Uterus (tissue), 4 donors: ENCODE measurements around the gene MIPEP. TPM values are rescaled to one million over a fixed set of nuclear protein-coding genes. Genes with fewer than 3 reads are reported as not detected.
A peak's percentile ranks its signal among the peaks of the same experiment; 100 is the strongest.

Experiments
- DNase-seq, 2 donors: peaks; one replicate each; pipeline ENCODE4 v3.0.0-alpha.2; 2019 to 2020
- H3K27ac ChIP-seq, 2 donors: fragments of 200-600 bp; sonication (generic); 1 replicate in 1 of 2; 2 replicates in 1 of 2; pipeline ENCODE4 v1.5.1; 2016 to 2018
- H3K27me3 ChIP-seq, 2 donors: fragments of 200-600 bp; sonication (generic); one replicate each; pipeline ENCODE4 v1.5.1; 2018 to 2019; ENCODE audit warnings: control low read depth in 1 of 2
- H3K36me3 ChIP-seq, 2 donors: fragments of 200-600 bp; sonication (generic); one replicate each; pipeline ENCODE4 v1.5.1; 2019; ENCODE audit warnings: control low read depth in 1 of 2
- H3K4me1 ChIP-seq, 2 donors: fragments of 200-600 bp; sonication (generic); one replicate each; pipeline ENCODE4 v1.5.1; 2018 to 2019; ENCODE audit warnings: control low read depth in 1 of 2
- H3K4me3 ChIP-seq, 2 donors: fragments of 200-600 bp; sonication (generic); 1 replicate in 1 of 2; 2 replicates in 1 of 2; pipeline ENCODE4 v1.5.1; 2018 to 2019; ENCODE audit warnings: mild to moderate bottlenecking in 1 of 2
- H3K9me3 ChIP-seq, 2 donors: fragments of 200-600 bp; sonication (generic); one replicate each; pipeline ENCODE4 v1.5.1; 2019; ENCODE audit warnings: control low read depth in 1 of 2
- POLR2A ChIP-seq, 2 donors: fragments of 450-650 bp; IDR thresholded peaks; one replicate each; pipeline ENCODE4 v1.6.1; 2016; ENCODE audit warnings: antibody characterized with exemption in 2 of 2, mild to moderate bottlenecking in 1 of 2, moderate library complexity in 1 of 2
- intact Hi-C: fragments of 100-400 bp; cut with DNase I; formaldehyde crosslinking; loops from one replicate; pipeline ENCODE4 v1.15.1; 2023; ENCODE audit warnings: low total_unique reads
- total RNA-seq, 4 donors: library from RNA; depleted of rRNA in 3 of 4; stranded (reverse); fragments of >200 nt in 3 of 4; gene quantifications; one replicate each; pipeline versions ENCODE4 v1.1.0 to v1.2.4, GENCODE V29; 2014 to 2023
- TF ChIP-seq, protein P1 (sequence below), 4 experiments: fragments of 200-600 bp in 2 of 4; fragments of 450-650 bp in 2 of 4; sonication (generic) in 2 of 4; IDR thresholded peaks; one replicate each; pipeline ENCODE4 v1.5.1; 2016 to 2019; ENCODE audit warnings: antibody characterized with exemption in 4 of 4, mild to moderate bottlenecking in 2 of 4, moderate library complexity in 1 of 4
- donor health status: DM: yes; HTN: yes; CAD: no.

MIPEP gene
- total RNA-seq, 4 donors from 2014 or later, result 0.77 to 31.5 (median 19.3) TPM

GRCh38 chr13:23811366-23812062 is 77.7 kb downstream of the MIPEP start:
- TF ChIP-seq, protein P1, sequence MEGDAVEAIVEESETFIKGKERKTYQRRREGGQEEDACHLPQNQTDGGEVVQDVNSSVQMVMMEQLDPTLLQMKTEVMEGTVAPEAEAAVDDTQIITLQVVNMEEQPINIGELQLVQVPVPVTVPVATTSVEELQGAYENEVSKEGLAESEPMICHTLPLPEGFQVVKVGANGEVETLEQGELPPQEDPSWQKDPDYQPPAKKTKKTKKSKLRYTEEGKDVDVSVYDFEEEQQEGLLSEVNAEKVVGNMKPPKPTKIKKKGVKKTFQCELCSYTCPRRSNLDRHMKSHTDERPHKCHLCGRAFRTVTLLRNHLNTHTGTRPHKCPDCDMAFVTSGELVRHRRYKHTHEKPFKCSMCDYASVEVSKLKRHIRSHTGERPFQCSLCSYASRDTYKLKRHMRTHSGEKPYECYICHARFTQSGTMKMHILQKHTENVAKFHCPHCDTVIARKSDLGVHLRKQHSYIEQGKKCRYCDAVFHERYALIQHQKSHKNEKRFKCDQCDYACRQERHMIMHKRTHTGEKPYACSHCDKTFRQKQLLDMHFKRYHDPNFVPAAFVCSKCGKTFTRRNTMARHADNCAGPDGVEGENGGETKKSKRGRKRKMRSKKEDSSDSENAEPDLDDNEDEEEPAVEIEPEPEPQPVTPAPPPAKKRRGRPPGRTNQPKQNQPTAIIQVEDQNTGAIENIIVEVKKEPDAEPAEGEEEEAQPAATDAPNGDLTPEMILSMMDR (IDR thresholded peaks at IDR 0.05), result no peak
- TF ChIP-seq POLR2A (IDR thresholded peaks at IDR 0.05), result no peak
- no peaks in the 10 kb centered on the region for H3K27me3 ChIP-seq
- intact Hi-C loops, result no loop called here
- peak overlapping the region in 1 of 2 donors; percentile 23 for H3K27ac ChIP-seq
- no peak overlapping the region for H3K4me3 ChIP-seq
- DNase-seq, result no peak
- no peaks in the 10 kb centered on the region for H3K4me1 ChIP-seq
- H3K36me3 ChIP-seq, result no peaks in the 10 kb centered on the region
- H3K9me3 ChIP-seq, result no peaks in the 10 kb centered on the region

- Histone ChIP-seq H3K4me3 (no peak overlapping the region), H3K4me1 (no peaks in the 10 kb centered on the region), H3K27me3 (no peaks in the 10 kb centered on the region), H3K36me3 (no peaks in the 10 kb centered on the region), H3K9me3 (no peaks in the 10 kb centered on the region), H3K27ac (peak overlapping the region; percentile 13 to 23)
- TF ChIP-seq, protein P1 (IDR thresholded peaks at IDR 0.05), result no peak
- TF ChIP-seq POLR2A (IDR thresholded peaks at IDR 0.05), result no peak
- no peak for DNase-seq
- intact Hi-C loops, result no loop called here
These were observed 78.4 kb downstream of the MIPEP start for GRCh38 chr13:23810685-23811240.

DNA sequence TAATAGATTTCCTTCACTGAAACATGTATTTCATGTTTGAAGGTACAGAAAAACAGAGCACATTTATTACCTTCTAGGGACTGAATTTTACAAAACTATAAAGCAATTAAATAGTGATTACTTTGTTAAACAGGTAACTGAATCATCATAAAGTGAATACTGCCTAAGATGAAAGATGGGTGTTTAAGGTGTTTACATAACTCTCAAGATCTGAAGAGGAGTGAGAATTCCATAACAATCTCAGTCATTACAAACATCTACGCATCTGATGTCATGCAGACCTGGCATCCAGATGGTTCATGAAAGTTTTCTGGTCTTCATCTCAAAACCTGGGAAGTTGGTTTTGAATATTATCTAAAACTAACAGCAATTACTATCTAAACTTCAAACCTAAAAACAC is 80.4 kb downstream of the MIPEP start:
- Histone ChIP-seq H3K4me3 (no peak overlapping the region), H3K9me3 (no peaks in the 10 kb centered on the region), H3K27ac (no peak overlapping the region), H3K4me1 (no peaks in the 10 kb centered on the region), H3K27me3 (no peaks in the 10 kb centered on the region), H3K36me3 (no peaks in the 10 kb centered on the region)
- intact Hi-C loops, result no loop called here
- TF ChIP-seq POLR2A (IDR thresholded peaks at IDR 0.05), result no peak
- TF ChIP-seq, protein P1 (IDR thresholded peaks at IDR 0.05), result no peak
- DNase-seq, result no peak

GRCh38 chr13:23806874-23807526 is 82.2 kb downstream of the MIPEP start:
- Histone ChIP-seq H3K36me3 (no peaks in the 10 kb centered on the region), H3K4me1 (no peaks in the 10 kb centered on the region), H3K27ac (no peak overlapping the region), H3K9me3 (no peaks in the 10 kb centered on the region), H3K4me3 (no peak overlapping the region), H3K27me3 (no peaks in the 10 kb centered on the region)
- DNase-seq, result no peak
- TF ChIP-seq, protein P1 (IDR thresholded peaks at IDR 0.05), result no peak
- no peak for TF ChIP-seq POLR2A (IDR thresholded peaks at IDR 0.05)
- intact Hi-C loops, result no loop called here

DNA sequence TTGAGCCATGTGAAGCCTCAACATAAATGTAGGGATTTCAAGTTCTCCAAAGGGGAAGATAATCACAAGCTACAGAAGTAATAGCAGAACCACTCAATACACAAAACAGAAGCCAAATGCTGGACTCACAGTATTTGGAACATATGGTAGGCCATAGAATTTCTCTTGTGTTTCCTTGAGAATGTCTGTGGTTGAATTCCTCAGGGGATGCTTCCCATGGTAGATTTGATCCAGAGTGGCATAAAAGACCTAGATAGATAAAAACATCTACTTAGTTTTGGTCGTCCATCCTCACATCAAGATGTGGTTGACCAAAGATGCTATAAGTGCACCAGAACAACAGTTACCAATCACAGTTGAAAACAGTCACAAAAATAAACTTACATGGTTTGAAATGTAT is 83.4 kb downstream of the MIPEP start:
- intact Hi-C loops, result no loop called here
- no peak for DNase-seq
- TF ChIP-seq POLR2A (IDR thresholded peaks at IDR 0.05), result no peak
- TF ChIP-seq, protein P1 (IDR thresholded peaks at IDR 0.05), result no peak
- H3K9me3 ChIP-seq, result no peaks in the 10 kb centered on the region
- no peaks in the 10 kb centered on the region for H3K27me3 ChIP-seq
- H3K36me3 ChIP-seq, result no peaks in the 10 kb centered on the region
- no peak overlapping the region for H3K27ac ChIP-seq
- no peak overlapping the region for H3K4me3 ChIP-seq
- no peaks in the 10 kb centered on the region for H3K4me1 ChIP-seq
